Neural progenitor cell (in vitro differentiated cells): ENCODE measurements around the gene PDCD1. TPM values are rescaled to one million over a fixed set of nuclear protein-coding genes. Genes with fewer than 3 reads are reported as not detected.

ENCODE experiments used
- DNase-seq: peaks from one replicate; pipeline ENCODE4 v3.0.0-alpha.2; 2016; ENCODE audit warnings: low spot score
- H2AFZ ChIP-seq: fragments of 200-600 bp; sonication (generic); replicated peaks from 2 replicates; pipeline ENCODE4 v1.6.1; 2016; ENCODE audit warnings: antibody characterized with exemption
- H3F3A ChIP-seq: fragments of 200-600 bp; sonication (generic); 2 replicates; pipeline ENCODE4 v1.6.1; 2016; ENCODE audit warnings: antibody characterized with exemption, low read depth
- H3K27ac ChIP-seq: fragments of 200-600 bp; sonication (generic); 2 replicates; pipeline ENCODE4 v1.5.1; 2016; ENCODE audit warnings: mild to moderate bottlenecking
- H3K27me3 ChIP-seq: fragments of 200-600 bp; sonication (generic); 2 replicates; pipeline ENCODE4 v1.6.1; 2016; ENCODE audit warnings: mild to moderate bottlenecking, moderate library complexity
- H3K36me3 ChIP-seq: fragments of 200-600 bp; sonication (generic); 2 replicates; pipeline ENCODE4 v1.5.1; 2016
- H3K4me1 ChIP-seq: fragments of 200-600 bp; sonication (generic); 2 replicates; pipeline ENCODE4 v1.6.1; 2016; ENCODE audit warnings: mixed run types
- H3K4me2 ChIP-seq: fragments of 200-600 bp; sonication (generic); 2 replicates; pipeline ENCODE4 v1.6.1; 2016
- H3K4me3 ChIP-seq: fragments of 200-600 bp; sonication (generic); 2 replicates; pipeline ENCODE4 v1.5.1; 2016
- H3K79me2 ChIP-seq: fragments of 200-600 bp; sonication (generic); 2 replicates; pipeline ENCODE4 v1.6.1; 2016; ENCODE audit warnings: low read depth
- H3K9ac ChIP-seq: fragments of 200-600 bp; sonication (generic); 2 replicates; pipeline ENCODE4 v1.6.1; 2016
- H3K9me3 ChIP-seq: fragments of 200-600 bp; sonication (generic); 2 replicates; pipeline ENCODE4 v1.5.1; 2016; ENCODE audit warnings: low read depth
- H4K20me1 ChIP-seq: fragments of 200-600 bp; sonication (generic); 2 replicates; pipeline ENCODE4 v1.6.1; 2016; ENCODE audit warnings: low read depth
- H3K27ac Mint-ChIP-seq: 3 replicates; pipeline ENCODE4 v1.8.0; 2021; ENCODE audit warnings: mixed read lengths
- H3K27me3 Mint-ChIP-seq: 2 replicates; pipeline ENCODE4 v1.8.0; 2022; ENCODE audit warnings: low read depth, mild to moderate bottlenecking, inconsistent platforms, moderate library complexity, mixed read lengths; ENCODE audit not compliant: insufficient read depth
- H3K36me3 Mint-ChIP-seq: 3 replicates; pipeline ENCODE4 v1.8.0; 2021; ENCODE audit warnings: mixed read lengths
- H3K4me1 Mint-ChIP-seq: 3 replicates; pipeline ENCODE4 v1.8.0; 2021; ENCODE audit warnings: mixed read lengths
- H3K4me3 Mint-ChIP-seq: 3 replicates; pipeline ENCODE4 v1.8.0; 2021; ENCODE audit warnings: mild to moderate bottlenecking, moderate library complexity, mixed read lengths
- H3K9me3 Mint-ChIP-seq: 3 replicates; pipeline ENCODE4 v1.8.0; 2020; ENCODE audit warnings: mixed read lengths
- CTCF ChIP-seq: fragments of 200-600 bp; sonication (generic); IDR thresholded peaks from 2 replicates; pipeline ENCODE4 v1.5.1; 2017; ENCODE audit warnings: antibody characterized with exemption, mild to moderate bottlenecking
- EZH2 ChIP-seq: fragments of 200-600 bp; sonication (generic); IDR thresholded peaks from 2 replicates; pipeline ENCODE4 v1.6.1; 2017; ENCODE audit warnings: antibody characterized with exemption, mild to moderate bottlenecking, moderate library complexity
- EZH2phosphoT487 ChIP-seq: fragments of 200-600 bp; sonication (generic); IDR thresholded peaks from 2 replicates; pipeline ENCODE4 v1.6.1; 2017; ENCODE audit warnings: antibody characterized with exemption
- total RNA-seq: library from RNA; depleted of rRNA; stranded (reverse); fragments of >200 nt; gene quantifications from 2 replicates; pipeline ENCODE4 v1.2.3, GENCODE V29; 2015; ENCODE audit warnings: low replicate concordance

PDCD1 gene
- total RNA-seq, 1 donor from 2014 or later = not detected

GRCh38 chr2:241855245-241855887 is 3.3 kb downstream of the PDCD1 start:
- no peak overlapping the region for H2AFZ ChIP-seq
- no peak overlapping the region for H3K27ac ChIP-seq
- H3K79me2 ChIP-seq = no peaks in the 10 kb centered on the region
- H3K27me3 ChIP-seq = no peaks in the 10 kb centered on the region
- peaks cover 5% of the 10 kb centered on the region for H3K4me1 ChIP-seq
- TF ChIP-seq EZH2phosphoT487 (no peak), EZH2 (no peak), CTCF (no peak)
- H3K4me3 ChIP-seq = no peak overlapping the region
- no peaks in the 10 kb centered on the region for H3F3A ChIP-seq
- no peaks in the 10 kb centered on the region for H3K9me3 ChIP-seq
- H4K20me1 ChIP-seq = no peaks in the 10 kb centered on the region
- Mint-ChIP-seq H3K36me3 (no peaks in the 10 kb centered on the region), H3K9me3 (no peaks in the 10 kb centered on the region), H3K27ac (peak overlapping the region; percentile 66), H3K4me1 (peaks cover 11% of the 10 kb centered on the region), H3K4me3 (no peak overlapping the region), H3K27me3 (peaks cover 3% of the 10 kb centered on the region)
- DNase-seq = no peak
- H3K36me3 ChIP-seq = no peaks in the 10 kb centered on the region
- H3K9ac ChIP-seq = no peak overlapping the region
- H3K4me2 ChIP-seq = no peak overlapping the region

GRCh38 chr2:241854342-241855244 is 4.1 kb downstream of the PDCD1 start:
- H2AFZ ChIP-seq = no peak overlapping the region
- H3K36me3 ChIP-seq = no peaks in the 10 kb centered on the region
- H3K4me2 ChIP-seq = no peak overlapping the region
- H4K20me1 ChIP-seq = no peaks in the 10 kb centered on the region
- TF ChIP-seq EZH2phosphoT487 (no peak), CTCF (no peak), EZH2 (no peak)
- H3K27me3 Mint-ChIP-seq = peaks cover 3% of the 10 kb centered on the region
- no peak overlapping the region for H3K4me3 Mint-ChIP-seq
- peaks cover 9% of the 10 kb centered on the region for H3K4me1 Mint-ChIP-seq
- no peaks in the 10 kb centered on the region for H3K9me3 Mint-ChIP-seq
- H3K27ac Mint-ChIP-seq = no peak overlapping the region
- H3F3A ChIP-seq = no peaks in the 10 kb centered on the region
- H3K9me3 ChIP-seq = no peaks in the 10 kb centered on the region
- no peak for DNase-seq
- H3K36me3 Mint-ChIP-seq = no peaks in the 10 kb centered on the region
- no peaks in the 10 kb centered on the region for H3K79me2 ChIP-seq
- no peak overlapping the region for H3K9ac ChIP-seq
- H3K4me3 ChIP-seq = no peak overlapping the region
- H3K4me1 ChIP-seq = peaks cover 5% of the 10 kb centered on the region
- H3K27ac ChIP-seq = no peak overlapping the region
- no peaks in the 10 kb centered on the region for H3K27me3 ChIP-seq

GRCh38 chr2:241853651-241854341 is 4.9 kb downstream of the PDCD1 start:
- H3K4me2 ChIP-seq = no peak overlapping the region
- H3F3A ChIP-seq = no peaks in the 10 kb centered on the region
- H3K27me3 ChIP-seq = no peaks in the 10 kb centered on the region
- H3K27me3 Mint-ChIP-seq = peaks cover 3% of the 10 kb centered on the region
- H3K9me3 Mint-ChIP-seq = no peaks in the 10 kb centered on the region
- H4K20me1 ChIP-seq = no peaks in the 10 kb centered on the region
- no peak overlapping the region for H3K27ac Mint-ChIP-seq
- no peak overlapping the region for H3K4me3 Mint-ChIP-seq
- H3K4me1 ChIP-seq = peaks cover 5% of the 10 kb centered on the region
- no peaks in the 10 kb centered on the region for H3K79me2 ChIP-seq
- no peaks in the 10 kb centered on the region for H3K36me3 Mint-ChIP-seq
- DNase-seq = no peak
- H3K36me3 ChIP-seq = no peaks in the 10 kb centered on the region
- no peak overlapping the region for H2AFZ ChIP-seq
- peaks cover 8% of the 10 kb centered on the region for H3K4me1 Mint-ChIP-seq
- H3K9me3 ChIP-seq = no peaks in the 10 kb centered on the region
- no peak overlapping the region for H3K27ac ChIP-seq
- TF ChIP-seq CTCF = no peak
- no peak for TF ChIP-seq EZH2
- no peak for TF ChIP-seq EZH2phosphoT487
- H3K4me3 ChIP-seq = no peak overlapping the region
- H3K9ac ChIP-seq = no peak overlapping the region
